Activated CD8-positive, alpha-beta memory T cell treated with anti-CD3 and anti-CD28 coated beads for 36 hours (primary cell): ENCODE measurements around the gene CCDC88B. TPM values are rescaled to one million over a fixed set of nuclear protein-coding genes. Genes with fewer than 3 reads are reported as not detected.

Source experiments
- CTCF ChIA-PET: fragments of 350-600 bp; sonication (Branson Sonifier 250); formaldehyde crosslinking; loops from one replicate; lab custom pipeline; 2021; ENCODE audit warnings: antibody characterized with exemption; lab: Charles Lee
- POLR2A ChIA-PET: fragments of 350-600 bp; sonication (Branson Sonifier 250); formaldehyde crosslinking; loops from one replicate; lab custom pipeline; 2021; ENCODE audit warnings: antibody characterized with exemption; lab: Charles Lee
- total RNA-seq, 2 experiments: library from RNA; stranded (reverse); gene quantifications; one replicate each; pipeline ENCODE4 v1.2.3, GENCODE V29; 2021

CCDC88B gene, protein sequence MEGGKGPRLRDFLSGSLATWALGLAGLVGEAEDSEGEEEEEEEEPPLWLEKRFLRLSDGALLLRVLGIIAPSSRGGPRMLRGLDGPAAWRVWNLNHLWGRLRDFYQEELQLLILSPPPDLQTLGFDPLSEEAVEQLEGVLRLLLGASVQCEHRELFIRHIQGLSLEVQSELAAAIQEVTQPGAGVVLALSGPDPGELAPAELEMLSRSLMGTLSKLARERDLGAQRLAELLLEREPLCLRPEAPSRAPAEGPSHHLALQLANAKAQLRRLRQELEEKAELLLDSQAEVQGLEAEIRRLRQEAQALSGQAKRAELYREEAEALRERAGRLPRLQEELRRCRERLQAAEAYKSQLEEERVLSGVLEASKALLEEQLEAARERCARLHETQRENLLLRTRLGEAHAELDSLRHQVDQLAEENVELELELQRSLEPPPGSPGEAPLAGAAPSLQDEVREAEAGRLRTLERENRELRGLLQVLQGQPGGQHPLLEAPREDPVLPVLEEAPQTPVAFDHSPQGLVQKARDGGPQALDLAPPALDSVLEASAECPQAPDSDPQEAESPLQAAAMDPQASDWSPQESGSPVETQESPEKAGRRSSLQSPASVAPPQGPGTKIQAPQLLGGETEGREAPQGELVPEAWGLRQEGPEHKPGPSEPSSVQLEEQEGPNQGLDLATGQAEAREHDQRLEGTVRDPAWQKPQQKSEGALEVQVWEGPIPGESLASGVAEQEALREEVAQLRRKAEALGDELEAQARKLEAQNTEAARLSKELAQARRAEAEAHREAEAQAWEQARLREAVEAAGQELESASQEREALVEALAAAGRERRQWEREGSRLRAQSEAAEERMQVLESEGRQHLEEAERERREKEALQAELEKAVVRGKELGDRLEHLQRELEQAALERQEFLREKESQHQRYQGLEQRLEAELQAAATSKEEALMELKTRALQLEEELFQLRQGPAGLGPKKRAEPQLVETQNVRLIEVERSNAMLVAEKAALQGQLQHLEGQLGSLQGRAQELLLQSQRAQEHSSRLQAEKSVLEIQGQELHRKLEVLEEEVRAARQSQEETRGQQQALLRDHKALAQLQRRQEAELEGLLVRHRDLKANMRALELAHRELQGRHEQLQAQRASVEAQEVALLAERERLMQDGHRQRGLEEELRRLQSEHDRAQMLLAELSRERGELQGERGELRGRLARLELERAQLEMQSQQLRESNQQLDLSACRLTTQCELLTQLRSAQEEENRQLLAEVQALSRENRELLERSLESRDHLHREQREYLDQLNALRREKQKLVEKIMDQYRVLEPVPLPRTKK (N-terminal part only)
- total RNA-seq, result 10 to 100 TPM; 93.7 to 94.7 TPM

DNA sequence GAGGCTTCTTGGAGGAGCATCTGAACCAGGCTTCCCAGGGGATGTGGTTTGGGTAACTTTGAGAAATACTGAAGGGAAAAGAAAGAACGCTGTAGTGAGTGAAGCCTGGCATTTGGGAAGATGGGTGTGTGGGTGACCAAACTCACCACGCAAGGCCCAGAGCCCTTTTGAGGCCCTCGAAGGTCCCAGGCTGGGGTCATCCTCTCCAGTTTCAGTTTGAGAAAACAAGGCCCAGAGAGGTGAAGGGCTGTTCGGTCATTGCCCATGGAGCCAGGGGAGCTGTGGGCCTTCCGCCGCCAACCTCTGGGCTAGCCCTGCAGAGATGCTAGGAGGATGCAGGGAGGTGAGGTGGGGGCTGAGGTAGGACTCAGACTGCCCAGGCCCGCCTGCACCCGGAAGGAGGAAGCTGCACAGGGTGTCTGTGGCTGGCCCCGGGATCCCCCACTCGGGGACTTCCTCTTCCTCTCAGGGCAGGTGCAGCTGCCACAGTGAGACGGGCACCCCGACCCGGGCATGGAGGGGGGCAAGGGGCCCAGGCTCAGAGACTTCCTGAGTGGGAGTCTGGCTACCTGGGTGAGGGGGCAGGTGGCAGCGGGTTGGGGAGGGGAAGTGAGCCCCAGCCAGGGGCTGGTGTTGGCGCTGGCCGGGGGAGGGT lies at the start of gene CCDC88B:
CCDC88B (plus strand) TSS at position 451 of the 655 bp plus-strand sequence; CDS start at position 514, 63 bp downstream.
- ChIA-PET CTCF (interaction anchor here (1.6 to 3.6 kb wide), 5 partner anchors 8 to 36 kb away, joined by 4 to 22 read pairs (median 8); partner anchors contain the start of genes PRDX5, RPS6KA4 and TRMT112), POLR2A (interaction anchor here (0.5 to 3.6 kb wide), 5 partner anchors 8 to 94 kb away, joined by 3 to 14 read pairs (median 3); partner anchors contain the start of genes PPP1R14B, PRDX5 and TRMT112)

DNA sequence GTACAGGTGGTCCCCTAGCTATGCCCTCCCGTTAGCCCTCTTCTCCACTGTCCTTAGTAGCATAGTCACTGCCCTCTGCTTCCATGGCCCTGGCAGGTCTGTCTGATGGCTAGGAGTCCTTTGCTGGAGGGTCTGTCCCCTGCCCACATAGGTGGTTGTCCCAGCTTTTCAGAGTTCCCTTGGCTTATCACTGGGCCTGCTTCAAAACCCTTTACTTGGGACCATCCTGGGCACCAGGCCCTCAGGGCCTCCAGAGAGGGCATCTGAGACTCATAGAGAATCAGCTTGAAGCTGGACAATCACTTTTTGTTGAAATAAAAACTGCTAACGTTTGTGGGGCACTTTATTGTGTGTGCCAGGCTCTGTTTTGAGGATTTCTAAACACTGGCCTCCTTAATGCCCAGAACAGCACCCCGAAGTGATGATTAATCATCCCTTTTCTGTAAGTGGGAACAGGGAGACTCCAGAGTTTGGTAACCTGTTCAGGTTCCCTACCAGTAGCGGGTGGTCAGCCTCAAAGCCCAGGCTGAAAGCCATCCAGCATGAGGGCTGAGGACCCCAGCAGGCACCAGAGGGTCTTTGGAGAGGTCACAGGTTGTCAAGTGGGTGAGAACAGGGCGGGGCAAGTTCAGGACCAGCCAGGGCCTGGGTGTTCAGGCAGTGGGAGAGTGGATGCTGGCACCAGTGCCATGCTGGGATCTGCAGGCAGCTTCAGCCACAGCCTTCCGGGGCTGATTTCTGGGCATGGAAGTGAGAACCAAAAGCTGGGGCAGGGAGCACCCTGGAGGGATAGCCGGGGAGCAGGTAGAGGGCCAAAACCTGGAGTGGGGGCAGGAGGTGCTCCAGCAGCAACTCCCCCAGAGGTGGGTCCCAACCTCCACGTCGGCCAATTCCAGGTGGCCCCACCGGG lies 49.4 kb upstream of the CCDC88B start:
- ChIA-PET CTCF (interaction anchor here (1.3 to 4.6 kb wide), 4 partner anchors 10 to 40 kb away, joined by 4 to 26 read pairs (median 8); partner anchors contain the start of genes CATSPERZ and PLCB3), POLR2A (interaction anchor here (1.2 kb wide), 1 partner anchor 84 kb away, joined by 3 read pairs; the partner anchor contains the start of gene FERMT3)

GRCh38 chr11:64291262-64291751 lies 48.7 kb upstream of the CCDC88B start, which contains the start of gene KCNK4:
Gene KCNK4, plus strand, starts transcription at chr11:64291302. Its CDS starts 1,717 bp downstream, at chr11:64293019.
- ChIA-PET CTCF (interaction anchor here (2.3 to 4.6 kb wide), 2 partner anchors 10 to 13 kb away, joined by 8 to 26 read pairs; no protein-coding TSS in a partner anchor), POLR2A (no interaction called here)

GRCh38 chr11:64291752-64292459 lies 48.1 kb upstream of the CCDC88B start:
- ChIA-PET POLR2A (no interaction called here), CTCF (interaction anchor here (0.6 to 4.6 kb wide), 4 partner anchors 9 to 318 kb away, joined by 3 to 26 read pairs (median 6); no protein-coding TSS in a partner anchor)

DNA sequence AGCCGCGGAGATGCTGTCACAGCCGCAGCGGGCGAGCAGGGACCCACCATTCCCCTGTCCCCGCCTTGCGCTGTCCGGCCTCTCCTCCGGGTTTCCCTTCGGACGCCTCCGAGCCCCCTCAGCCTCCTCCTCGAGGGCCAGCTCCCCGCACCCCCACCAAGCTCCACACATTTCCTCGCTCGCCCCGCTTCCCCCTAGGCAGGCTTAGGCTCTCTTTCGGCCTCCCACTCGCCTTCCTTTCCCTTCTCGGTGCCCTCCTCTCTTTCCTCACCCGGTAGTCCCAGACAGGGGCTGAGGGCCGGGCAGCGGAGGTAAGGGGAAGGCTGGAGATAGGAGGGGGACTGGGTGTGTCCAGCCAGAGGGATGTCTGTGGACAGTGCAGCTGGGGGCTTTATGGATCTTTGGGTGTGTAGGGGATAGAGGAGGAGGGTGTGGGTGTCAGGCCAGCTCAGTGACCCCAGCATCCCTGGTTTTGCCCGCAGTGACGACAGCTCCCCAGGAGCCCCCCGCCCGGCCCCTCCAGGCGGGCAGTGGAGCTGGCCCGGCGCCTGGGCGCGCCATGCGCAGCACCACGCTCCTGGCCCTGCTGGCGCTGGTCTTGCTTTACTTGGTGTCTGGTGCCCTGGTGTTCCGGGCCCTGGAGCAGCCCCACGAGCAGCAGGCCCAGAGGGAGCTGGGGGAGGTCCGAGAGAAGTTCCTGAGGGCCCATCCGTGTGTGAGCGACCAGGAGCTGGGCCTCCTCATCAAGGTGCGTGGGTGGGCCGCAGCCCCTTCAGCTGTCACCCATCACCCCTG lies 47.3 kb upstream of the CCDC88B start:
- ChIA-PET POLR2A (interaction anchor here (0.5 kb wide), 1 partner anchor 107 kb away, joined by 4 read pairs; the partner anchor contains the start of gene STIP1), CTCF (interaction anchor here (0.6 to 4.6 kb wide), 6 partner anchors 9 to 319 kb away, joined by 3 to 26 read pairs (median 3); no protein-coding TSS in a partner anchor)

GRCh38 chr11:64294774-64295173 lies 45.2 kb upstream of the CCDC88B start:
- POLR2A ChIA-PET, result no interaction called here
- CTCF ChIA-PET, result no interaction called here

DNA sequence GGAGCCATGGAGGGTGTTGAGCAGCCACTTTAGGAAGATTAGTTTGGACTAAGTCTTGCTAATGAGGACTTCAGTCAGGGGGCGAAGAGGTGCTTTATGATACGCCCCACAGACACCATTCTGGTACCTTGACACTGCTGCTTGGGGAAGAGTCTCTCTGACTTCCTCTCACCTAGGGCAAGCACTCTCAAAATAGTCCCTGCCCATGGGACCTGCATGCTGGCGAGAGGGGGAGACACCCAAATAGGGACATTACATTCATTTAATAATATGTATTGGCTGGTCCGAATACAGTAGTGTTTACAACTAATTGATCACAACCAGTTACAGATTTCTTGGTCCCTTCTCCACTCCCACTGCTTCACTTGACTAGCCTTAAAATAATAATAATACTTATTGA lies 44.2 kb upstream of the CCDC88B start:
- CTCF ChIA-PET, result interaction anchor here (0.6 kb wide), 1 partner anchor 8 kb away, joined by 3 read pairs; no protein-coding TSS in a partner anchor
- POLR2A ChIA-PET, result no interaction called here

DNA sequence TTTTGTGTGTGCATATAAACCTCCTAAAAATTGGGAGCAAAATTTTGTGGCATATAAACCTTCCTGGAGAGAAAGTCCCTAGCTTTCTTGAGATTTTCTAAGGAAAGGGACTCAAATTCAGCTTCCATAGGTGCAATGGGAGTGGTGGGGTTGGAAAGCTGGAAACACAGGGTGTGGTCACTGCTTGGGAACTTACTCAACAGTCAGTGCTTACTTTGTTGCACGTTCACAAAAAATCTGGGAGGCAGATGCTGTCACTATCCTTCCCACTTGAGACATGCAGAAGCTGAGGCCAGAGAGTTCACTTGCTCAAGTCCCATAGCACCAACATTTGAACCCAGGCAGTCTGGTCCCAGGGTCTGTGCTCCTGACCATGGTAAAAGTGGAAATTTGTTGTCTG lies 43.8 kb upstream of the CCDC88B start:
- CTCF ChIA-PET, result interaction anchor here (0.6 kb wide), 1 partner anchor 1022 kb away, joined by 3 read pairs; no protein-coding TSS in a partner anchor
- POLR2A ChIA-PET, result interaction anchor here (1.2 kb wide), 1 partner anchor 25 kb away, joined by 3 read pairs; no protein-coding TSS in a partner anchor

DNA sequence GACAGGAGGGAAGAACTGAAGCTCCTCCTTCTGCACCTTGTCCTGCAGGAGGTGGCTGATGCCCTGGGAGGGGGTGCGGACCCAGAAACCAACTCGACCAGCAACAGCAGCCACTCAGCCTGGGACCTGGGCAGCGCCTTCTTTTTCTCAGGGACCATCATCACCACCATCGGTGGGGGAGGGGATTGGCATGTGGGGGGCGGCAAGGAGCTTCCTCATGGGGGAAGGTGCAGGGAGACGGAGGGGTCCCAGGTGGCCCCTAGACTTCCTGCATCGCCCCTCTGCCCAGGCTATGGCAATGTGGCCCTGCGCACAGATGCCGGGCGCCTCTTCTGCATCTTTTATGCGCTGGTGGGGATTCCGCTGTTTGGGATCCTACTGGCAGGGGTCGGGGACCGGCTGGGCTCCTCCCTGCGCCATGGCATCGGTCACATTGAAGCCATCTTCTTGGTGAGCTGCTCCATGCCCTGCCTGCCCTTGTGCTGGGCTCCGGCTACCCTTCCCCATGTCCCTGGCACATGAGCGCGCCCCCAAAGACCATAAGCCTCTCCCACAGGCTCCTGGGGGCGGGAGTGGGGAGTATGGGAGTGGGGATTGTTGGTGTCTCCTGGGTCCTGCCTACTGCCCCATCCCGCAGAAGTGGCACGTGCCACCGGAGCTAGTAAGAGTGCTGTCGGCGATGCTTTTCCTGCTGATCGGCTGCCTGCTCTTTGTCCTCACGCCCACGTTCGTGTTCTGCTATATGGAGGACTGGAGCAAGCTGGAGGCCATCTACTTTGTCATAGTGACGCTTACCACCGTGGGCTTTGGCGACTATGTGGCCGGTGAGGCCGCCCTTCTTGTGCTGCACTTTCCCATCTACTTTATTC lies 42.9 kb upstream of the CCDC88B start:
- ChIA-PET CTCF (interaction anchor here (0.6 to 1.0 kb wide), 2 partner anchors 16 to 1021 kb away, joined by 3 read pairs; no protein-coding TSS in a partner anchor), POLR2A (interaction anchor here (1.2 kb wide), 1 partner anchor 26 kb away, joined by 3 read pairs; no protein-coding TSS in a partner anchor)

DNA sequence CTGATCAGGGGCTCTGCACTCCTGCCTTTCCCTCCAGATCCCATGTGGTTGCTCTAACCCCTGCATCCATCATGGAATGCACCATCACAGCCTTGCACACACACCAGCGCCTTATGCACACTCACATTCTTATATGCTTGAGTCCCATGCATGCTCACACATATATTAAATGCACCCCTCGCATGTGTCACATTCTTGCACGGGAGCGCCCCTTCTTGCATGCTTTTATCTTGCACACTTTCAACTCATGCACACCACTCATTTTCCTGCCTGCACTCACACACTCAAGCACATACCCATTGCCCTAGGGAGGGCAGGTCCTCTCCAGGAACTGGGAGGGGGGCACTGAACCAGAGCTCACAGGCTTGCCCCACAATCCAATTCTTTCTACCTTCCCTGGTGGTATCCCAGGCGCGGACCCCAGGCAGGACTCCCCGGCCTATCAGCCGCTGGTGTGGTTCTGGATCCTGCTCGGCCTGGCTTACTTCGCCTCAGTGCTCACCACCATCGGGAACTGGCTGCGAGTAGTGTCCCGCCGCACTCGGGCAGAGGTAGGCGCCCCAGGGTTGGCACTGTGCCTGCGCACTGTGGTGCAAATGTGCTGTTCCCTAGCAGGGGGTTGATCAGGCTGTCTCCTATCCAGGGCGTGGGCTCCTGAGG lies 42.2 kb upstream of the CCDC88B start:
- POLR2A ChIA-PET, result no interaction called here
- CTCF ChIA-PET, result interaction anchor here (1.0 kb wide), 1 partner anchor 15 kb away, joined by 3 read pairs; no protein-coding TSS in a partner anchor

GRCh38 chr11:64298966-64299846 lies 40.8 kb upstream of the CCDC88B start:
- POLR2A ChIA-PET, result no interaction called here
- CTCF ChIA-PET, result interaction anchor here (0.6 kb wide), 1 partner anchor 31 kb away, joined by 3 read pairs; no protein-coding TSS in a partner anchor
